Measurements from ENCODE around the gene BEGAIN. TPM values are rescaled to one million over a fixed set of nuclear protein-coding genes. Genes with fewer than 3 reads are reported as not detected.

The BEGAIN gene
- total RNA-seq, 4 donors from 2014 or later = 3.5 to 7.1 (median 6.6) TPM

DNA sequence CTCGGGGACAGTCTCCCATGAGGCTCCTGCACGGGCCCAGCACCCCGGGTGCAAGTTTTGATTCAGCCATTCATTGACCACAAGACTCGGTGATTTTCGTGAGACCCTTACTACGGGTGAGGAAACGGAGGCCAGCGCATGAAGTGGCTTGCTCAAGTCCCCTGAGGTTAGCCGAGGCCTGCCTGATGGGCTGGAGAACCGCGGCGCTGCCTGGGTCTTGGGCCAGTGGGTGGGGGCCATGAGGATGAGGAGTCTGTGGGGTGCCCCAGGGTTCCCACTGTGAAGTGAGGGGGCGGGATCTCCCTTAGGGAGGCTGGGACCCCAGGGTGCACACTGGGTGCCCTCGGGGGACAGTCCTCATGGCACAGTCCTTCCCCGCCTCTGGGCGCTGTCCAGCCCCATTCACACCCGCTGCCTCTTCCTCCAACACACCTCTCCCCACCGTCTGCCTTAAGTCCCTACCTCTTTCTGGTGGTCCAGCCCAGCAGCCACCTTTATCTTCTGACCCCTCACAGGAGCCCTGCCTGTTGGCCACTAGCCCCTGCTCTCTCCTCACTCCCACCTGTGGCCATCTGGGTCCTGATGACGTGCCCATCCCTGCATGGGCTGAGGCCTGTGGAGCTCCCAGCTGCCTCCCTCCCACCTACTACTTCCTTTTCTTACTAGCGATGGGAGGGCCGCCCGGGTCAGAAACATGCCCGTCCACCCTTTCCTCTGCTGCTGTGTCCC lies 16.3 kb downstream of the BEGAIN start:
- Histone ChIP-seq H3K9me3 (no peaks in the 10 kb centered on the region), H3K27me3 (peaks cover 5 to 84% (median 15%) of the 10 kb centered on the region in 4 donors), H3K27ac (replicated peaks in 1 of 4) (no peak overlapping the region), H3K4me3 (no peak overlapping the region), H3K4me1 (peaks cover 9 to 37% (median 31%) of the 10 kb centered on the region in 4 donors), H3K36me3 (no peaks in the 10 kb centered on the region)
- DNase-seq (ENCODE audit: extremely low spot score) = no peak
- WGBS = 91% methylated on average over 22 of the region's 23 CpGs
- TF ChIP-seq POLR2A (IDR thresholded peaks at IDR 0.05; ENCODE audit: low read depth) = no peak
- TF ChIP-seq, protein P1, sequence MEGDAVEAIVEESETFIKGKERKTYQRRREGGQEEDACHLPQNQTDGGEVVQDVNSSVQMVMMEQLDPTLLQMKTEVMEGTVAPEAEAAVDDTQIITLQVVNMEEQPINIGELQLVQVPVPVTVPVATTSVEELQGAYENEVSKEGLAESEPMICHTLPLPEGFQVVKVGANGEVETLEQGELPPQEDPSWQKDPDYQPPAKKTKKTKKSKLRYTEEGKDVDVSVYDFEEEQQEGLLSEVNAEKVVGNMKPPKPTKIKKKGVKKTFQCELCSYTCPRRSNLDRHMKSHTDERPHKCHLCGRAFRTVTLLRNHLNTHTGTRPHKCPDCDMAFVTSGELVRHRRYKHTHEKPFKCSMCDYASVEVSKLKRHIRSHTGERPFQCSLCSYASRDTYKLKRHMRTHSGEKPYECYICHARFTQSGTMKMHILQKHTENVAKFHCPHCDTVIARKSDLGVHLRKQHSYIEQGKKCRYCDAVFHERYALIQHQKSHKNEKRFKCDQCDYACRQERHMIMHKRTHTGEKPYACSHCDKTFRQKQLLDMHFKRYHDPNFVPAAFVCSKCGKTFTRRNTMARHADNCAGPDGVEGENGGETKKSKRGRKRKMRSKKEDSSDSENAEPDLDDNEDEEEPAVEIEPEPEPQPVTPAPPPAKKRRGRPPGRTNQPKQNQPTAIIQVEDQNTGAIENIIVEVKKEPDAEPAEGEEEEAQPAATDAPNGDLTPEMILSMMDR (IDR thresholded peaks at IDR 0.05) = no peak
- no peak for TF ChIP-seq EP300 (IDR thresholded peaks at IDR 0.05)
- TF ChIP-seq POLR2AphosphoS5 (IDR thresholded peaks at IDR 0.05) = no peak
- intact Hi-C loops (cut with DNase I) = no loop called here

DNA sequence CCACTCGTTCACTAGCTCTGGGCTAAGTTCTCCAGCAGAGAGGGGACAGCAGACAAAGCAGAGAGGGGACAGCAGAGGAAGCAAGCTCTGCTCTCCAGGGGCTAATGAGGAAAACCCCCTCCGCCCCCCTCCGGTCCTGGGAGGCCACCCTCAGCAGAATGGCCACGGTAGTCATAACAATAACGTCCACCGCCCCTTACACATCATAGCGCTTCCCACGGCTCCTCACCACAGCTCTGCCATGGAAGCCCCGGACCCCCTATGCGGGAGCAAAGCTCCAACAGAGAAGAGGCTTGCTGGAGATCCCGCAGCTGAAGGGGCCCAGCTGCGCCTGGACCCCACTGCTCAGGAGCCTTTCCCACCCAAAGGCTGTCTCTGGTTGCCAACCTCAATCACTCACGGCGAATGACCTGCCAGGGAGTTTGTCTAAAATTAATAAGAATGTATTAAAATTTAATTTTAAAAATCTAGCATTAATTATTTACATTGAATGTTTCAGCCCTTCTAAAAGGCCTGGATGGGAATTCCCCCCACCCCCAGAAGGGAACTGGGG lies 17.4 kb downstream of the BEGAIN start:
- TF ChIP-seq POLR2A (IDR thresholded peaks at IDR 0.05; ENCODE audit: low read depth) (no peak), EP300 (IDR thresholded peaks at IDR 0.05) (no peak), POLR2AphosphoS5 (IDR thresholded peaks at IDR 0.05) (no peak)
- TF ChIP-seq, protein P1 (IDR thresholded peaks at IDR 0.05) = no peak
- intact Hi-C loops (cut with DNase I) = no loop called here
- peaks cover 5 to 94% (median 15%) of the 10 kb centered on the region in 4 donors for H3K27me3 ChIP-seq
- 60% methylated on average over 14 of the region's 14 CpGs for WGBS
- no peak for DNase-seq (ENCODE audit: extremely low spot score)
- peak overlapping the region in 3 of 4 donors; percentile 60 to 76 (median 69) for H3K4me3 ChIP-seq
- H3K36me3 ChIP-seq = no peaks in the 10 kb centered on the region
- no peak overlapping the region for H3K27ac ChIP-seq (replicated peaks in 1 of 4)
- no peaks in the 10 kb centered on the region for H3K9me3 ChIP-seq
- H3K4me1 ChIP-seq = peaks cover 9 to 37% (median 31%) of the 10 kb centered on the region in 4 donors

DNA sequence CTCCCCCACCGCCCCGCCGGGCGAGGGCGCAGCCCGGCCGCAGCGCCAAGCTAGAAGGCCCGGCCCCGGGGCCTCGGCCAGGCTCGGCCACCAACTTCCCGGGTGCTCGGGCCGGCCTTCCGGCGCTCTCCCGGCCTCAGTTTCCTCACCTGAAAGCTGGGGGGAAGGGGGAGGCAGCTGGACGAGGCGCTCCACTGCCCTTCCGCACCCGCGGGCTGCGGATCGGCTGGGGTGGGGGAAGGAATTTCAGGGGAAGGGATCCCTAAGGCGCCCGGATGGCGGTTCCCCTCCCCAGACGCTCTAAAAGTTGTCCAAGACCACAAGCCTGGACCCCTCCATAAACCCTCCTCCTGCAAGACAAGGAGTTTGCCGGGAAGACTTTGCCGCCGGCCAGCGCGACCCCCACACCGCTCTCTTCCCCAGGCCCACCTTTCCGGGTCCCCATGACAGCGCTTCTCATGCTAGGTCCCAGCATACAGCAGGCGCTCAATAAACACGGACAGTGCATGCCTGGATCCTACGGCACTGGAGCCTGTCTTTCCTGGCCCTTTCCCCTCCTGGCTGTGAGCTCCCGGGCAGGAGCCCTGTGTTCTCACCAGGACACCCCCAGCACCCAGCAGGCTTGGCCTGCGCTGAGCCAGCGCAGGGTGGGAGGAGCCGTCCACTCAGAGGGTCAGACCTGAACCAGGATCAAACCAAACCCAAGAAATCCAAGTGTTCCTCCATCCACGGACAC lies 18.1 kb downstream of the BEGAIN start:
- H3K36me3 ChIP-seq = no peaks in the 10 kb centered on the region
- peaks cover 5 to 93% (median 15%) of the 10 kb centered on the region in 4 donors for H3K27me3 ChIP-seq
- peak overlapping the region in 1 of 4 donors; percentile 39 for H3K27ac ChIP-seq (replicated peaks in 1 of 4)
- peak overlapping the region; percentile 60 to 76 (median 66) for H3K4me3 ChIP-seq
- WGBS = 23% methylated on average over 22 of the region's 45 CpGs
- intact Hi-C loops (cut with DNase I) = no loop called here
- peaks cover 9 to 42% (median 31%) of the 10 kb centered on the region in 4 donors for H3K4me1 ChIP-seq
- DNase-seq (ENCODE audit: extremely low spot score) = no peak
- H3K9me3 ChIP-seq = no peaks in the 10 kb centered on the region
- TF ChIP-seq POLR2A (IDR thresholded peaks at IDR 0.05; ENCODE audit: low read depth) (no peak), POLR2AphosphoS5 (IDR thresholded peaks at IDR 0.05) (no peak), EP300 (IDR thresholded peaks at IDR 0.05) (no peak)
- TF ChIP-seq, protein P1 (IDR thresholded peaks at IDR 0.05) = no peak

DNA sequence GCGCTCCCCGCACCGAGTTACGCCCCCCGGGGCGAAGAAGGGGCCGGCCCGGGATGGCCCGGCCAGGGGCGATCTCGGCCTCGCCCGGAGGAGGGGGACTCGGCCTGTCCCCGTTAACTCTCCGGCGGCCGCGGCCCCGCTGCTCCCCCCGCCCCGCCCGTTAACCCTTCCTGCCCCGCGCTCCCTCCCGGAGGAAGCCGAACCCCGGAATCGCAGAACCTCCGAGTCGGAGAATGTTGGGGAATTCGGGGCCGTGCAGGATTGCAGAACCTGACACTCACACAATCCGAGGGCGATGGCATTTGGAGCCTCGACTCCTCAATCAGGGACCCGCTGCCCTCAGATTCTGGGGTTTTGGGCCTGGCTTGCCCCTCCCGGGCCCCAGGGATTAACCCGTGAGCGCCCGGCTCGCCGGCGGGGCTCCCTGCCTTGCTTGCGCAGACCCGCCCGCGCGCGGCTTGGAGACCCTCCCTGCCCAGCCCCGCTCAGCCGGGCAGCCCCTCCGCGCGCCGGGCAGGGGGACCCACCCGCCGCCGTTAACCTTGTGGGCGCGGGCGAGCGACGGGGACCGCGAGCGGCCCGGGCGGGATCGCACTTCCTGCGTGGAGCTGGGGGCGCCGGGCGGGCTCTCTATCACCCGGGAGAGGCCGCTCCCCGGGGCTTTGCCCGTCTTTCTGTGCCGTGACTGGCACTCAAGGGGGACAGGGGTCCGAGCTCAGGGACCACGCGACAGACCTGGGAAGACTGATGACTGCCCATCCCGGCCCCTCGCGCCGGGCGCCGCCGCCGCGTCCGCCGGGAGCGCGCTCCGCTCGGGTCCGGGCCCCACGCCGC lies 18.8 kb downstream of the BEGAIN start:
- Histone ChIP-seq H3K4me1 (peaks cover 9 to 42% (median 31%) of the 10 kb centered on the region in 4 donors), H3K9me3 (no peaks in the 10 kb centered on the region), H3K27me3 (peaks cover 5 to 85% (median 15%) of the 10 kb centered on the region in 4 donors), H3K27ac (replicated peaks in 1 of 4) (peak overlapping the region in 2 of 4 donors; percentile 20 to 39), H3K4me3 (peak overlapping the region; percentile 60 to 76 (median 66)), H3K36me3 (no peaks in the 10 kb centered on the region)
- DNase-seq (ENCODE audit: extremely low spot score) = no peak
- intact Hi-C loops (cut with DNase I) = no loop called here
- 0% methylated on average over 7 of the region's 100 CpGs for WGBS
- TF ChIP-seq POLR2A (IDR thresholded peaks at IDR 0.05; ENCODE audit: low read depth) = no peak
- TF ChIP-seq POLR2AphosphoS5 (IDR thresholded peaks at IDR 0.05) = no peak
- no peak for TF ChIP-seq EP300 (IDR thresholded peaks at IDR 0.05)
- TF ChIP-seq, protein P1 (IDR thresholded peaks at IDR 0.05) = no peak

Data from esophagus muscularis mucosa (tissue), 4 donors.